GM18508 (cell line): ENCODE data around the gene EMC7.
"Not testable (repeated sequence)": the region's sequence is repeated elsewhere in the genome, so short reads cannot be mapped to it uniquely, and the experiment has no call there.

Experiments used
- ATAC-seq: cut with Tn5 transposase; IDR thresholded peaks from one replicate; pipeline ENCODE4 v1.9.1; 2021; ENCODE audit warnings: moderate number of reproducible peaks; ENCODE audit not compliant: insufficient read depth, unreplicated experiment

EMC7 gene

DNA sequence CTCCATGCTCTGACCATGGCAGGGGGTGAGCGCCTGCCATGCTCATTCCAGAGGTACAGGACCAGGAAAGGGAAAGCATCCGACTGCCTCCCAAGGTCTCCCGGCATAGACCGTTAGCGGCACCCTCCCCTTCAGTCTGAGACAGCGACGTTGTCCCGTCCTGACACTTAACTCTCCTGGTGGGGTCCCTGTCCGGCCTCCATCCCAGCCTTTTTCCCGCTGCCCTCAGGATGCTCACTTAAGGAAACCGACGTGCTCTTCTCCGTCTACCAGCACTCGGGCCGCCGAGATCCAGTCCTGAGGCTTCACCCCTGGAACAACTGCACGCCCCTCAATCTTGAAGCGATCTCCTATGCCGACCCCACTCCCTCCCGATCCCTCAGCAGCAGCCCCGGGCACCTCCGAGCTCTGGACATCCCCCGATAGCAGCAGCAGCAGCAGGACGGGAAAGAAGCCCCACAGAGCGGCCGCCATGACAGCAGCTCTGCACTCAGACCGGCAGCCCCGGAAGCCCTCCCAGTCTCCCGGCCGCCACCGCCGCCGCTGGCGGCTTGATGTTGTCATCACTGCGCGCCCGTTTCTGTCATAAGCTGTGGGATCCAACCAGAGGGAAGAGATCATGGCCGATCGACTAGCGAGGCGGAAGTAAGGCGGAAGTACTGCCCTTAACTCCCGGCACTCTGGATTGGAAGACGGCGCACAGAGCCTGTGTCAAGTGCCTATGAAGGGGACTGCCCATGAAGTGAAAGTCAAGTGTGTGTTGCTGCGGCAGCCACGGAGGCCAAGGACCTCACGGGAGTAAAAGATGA, at the start of gene EMC7, which contains the start of gene PGBD4:
EMC7 (minus strand) TSS at position 497 of the 809 bp plus-strand sequence; CDS start at position 474, 23 bp downstream.
PGBD4 (plus strand) TSS at position 718 of the 809 bp plus-strand sequence. CDS start 449 bp downstream, outside the sequence.
- ATAC-seq, result peak; percentile 96

DNA sequence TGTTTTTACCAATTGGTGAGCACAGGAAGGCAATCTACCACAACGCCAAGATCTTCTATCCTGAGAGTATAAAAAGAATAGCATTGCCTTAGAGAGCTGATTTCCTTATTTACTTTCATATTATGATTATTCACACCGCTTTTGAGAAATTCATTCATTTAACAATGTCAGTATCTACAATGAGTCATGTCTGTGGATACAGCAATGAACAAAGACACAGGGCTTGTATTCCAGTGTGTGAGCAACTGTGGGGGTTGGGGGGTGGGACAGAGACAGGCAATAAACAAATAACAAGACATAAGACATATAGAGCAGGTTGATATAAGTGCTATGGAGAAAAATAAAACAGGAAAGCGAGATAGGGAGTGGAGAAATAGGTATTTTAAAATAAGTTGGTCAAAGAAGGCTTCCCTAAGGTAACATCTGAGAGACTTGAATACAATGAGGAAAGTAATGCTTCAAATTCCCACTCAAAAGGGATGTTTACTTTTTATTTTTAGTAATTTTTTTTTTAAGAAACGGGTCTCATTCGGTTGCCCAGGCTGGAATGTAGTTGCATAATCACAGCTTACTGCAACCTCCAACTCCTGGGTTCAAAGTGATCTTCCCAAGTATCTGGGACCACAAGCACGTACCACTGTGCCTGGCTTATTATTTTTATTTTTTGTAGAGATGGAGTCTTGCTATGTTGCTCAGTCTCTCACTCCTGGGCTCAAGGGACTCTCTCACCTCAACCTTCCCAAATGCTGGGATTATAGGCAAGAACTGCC, 45.9 kb upstream of the EMC7 start:
- ATAC-seq, result no peak

DNA sequence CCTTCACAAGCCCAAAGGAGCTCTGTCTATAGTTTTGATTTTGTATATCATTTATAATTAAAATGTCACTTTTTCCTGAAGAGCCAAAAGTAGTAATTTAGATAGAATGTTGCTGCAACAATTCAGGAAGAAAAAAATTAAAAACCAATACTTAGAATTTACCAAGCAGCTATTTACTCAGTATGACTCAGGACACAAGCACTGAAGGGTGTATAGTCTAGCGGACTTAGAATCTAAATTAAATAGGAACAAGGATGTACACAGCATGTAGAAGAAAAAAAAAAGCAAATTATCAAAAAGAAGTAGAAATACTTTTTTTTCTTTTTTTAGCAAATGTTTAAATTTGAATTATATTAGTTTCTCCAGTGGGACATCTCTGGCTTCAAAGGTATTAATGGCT, 31.8 kb upstream of the EMC7 start:
- no peak for ATAC-seq

DNA sequence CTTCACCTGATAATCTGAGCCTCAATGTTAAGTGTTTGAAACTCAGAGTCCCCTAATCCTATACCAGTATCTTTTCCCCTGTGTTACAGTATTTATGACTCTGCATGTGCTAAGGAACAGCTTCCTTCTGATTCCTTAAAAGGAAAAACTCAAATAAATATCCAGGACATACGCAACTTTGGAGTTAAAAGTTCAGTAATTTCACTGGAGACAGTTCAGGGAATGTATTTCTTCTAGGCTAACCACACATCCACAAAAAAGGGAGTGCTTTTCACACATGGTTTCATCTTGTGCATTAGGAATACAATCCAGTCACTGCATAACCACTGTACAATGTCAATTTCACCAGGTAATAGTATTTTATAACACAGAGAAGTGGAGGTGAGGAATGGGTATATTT, 31.2 kb upstream of the EMC7 start:
- ATAC-seq, result no peak

DNA sequence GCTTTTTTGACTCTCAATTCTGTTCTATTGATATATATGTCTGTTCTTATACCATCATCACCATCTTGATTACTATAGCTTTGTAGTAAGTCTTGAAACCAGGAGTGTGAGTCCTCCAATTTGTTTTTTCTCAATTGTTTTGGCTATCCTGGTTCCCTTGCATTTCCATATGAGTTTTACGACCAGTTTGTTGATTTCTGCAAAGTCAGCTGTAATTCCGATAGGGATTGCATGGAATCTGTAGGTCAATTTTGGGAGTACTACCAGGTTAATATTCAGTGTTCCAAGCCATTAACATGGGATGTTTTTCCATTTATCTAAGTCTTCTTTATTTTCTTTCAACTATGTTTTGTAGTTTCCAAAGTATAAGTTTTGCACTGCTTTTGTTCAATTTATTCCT, 27.2 kb upstream of the EMC7 start:
- no peak for ATAC-seq

DNA sequence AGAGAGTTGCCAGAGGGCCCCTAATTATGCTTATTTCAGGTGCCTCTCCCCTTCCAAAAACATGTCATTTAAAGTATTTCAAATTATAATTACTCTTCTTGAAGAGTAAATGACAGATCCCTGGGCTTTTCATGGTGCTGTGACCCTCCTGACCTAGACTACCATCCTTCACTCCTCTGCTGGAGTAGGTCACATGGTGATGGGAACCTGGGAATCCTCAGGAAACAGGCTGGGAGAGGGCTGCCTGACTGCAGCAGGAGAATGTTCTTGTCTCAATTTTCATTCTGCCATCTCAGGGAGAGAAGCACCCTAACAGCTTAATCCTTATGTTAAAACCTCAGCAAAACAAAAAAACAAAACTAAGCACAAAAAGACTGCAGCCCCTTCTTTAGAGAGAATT, 24.9 kb upstream of the EMC7 start:
- ATAC-seq, result no peak

DNA sequence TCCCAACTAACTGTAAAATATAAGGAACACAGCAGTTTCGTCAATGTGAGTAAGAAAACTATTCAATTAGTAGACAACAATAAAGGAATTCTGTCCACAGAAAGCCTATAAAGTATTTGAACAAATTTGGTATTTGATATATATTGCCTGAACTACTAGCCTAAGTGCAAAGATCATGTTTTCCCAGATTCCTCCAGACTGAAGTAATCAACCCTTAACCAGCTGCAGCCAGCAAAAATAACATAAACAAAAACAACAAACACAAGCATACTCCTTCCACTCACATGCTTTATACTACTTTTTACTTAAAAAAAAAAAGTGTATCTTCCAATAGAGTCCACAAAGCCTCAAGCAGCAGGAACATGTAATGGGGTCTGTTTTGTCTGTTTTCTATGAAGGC, 24.3 kb upstream of the EMC7 start:
- ATAC-seq, result no peak

DNA sequence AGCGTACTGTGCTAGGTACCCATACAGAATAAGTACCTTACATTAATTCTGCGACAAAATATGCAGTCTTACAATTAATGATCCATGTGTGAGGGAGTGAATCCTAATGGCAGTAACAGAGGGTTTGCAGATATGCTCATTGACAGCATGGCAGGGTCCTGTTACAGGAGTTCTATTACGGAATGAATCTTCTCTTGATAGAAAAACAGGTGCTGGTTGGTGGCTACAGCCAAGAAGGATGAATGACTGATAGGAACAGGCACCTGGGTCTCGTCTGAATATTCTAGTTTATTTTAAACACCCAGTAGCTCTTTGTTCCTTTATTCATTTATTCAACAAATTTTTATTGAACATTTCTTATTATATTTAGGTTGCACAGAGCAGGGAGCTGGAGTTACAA, 23.0 kb upstream of the EMC7 start:
- no peak for ATAC-seq

DNA sequence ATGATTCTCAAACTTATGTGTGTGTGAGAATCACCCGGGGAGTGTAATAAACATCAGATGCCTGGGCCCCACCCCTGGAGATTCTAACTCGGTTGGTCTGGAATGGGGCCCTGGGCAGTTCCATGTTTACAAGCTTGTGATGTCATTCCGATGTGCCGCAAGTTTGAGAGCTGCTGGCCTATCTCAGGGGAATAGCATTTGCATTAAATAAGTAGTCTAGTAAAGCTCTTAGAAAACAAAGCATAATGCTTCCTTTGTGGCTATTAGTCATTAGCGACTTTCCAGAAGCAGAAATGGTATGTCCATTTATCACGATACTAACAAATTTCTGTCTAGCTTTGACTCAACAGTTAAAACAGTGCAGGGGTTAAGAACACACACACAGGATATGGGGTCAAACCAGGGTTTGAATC, 21.1 kb upstream of the EMC7 start:
- ATAC-seq, result no peak

DNA sequence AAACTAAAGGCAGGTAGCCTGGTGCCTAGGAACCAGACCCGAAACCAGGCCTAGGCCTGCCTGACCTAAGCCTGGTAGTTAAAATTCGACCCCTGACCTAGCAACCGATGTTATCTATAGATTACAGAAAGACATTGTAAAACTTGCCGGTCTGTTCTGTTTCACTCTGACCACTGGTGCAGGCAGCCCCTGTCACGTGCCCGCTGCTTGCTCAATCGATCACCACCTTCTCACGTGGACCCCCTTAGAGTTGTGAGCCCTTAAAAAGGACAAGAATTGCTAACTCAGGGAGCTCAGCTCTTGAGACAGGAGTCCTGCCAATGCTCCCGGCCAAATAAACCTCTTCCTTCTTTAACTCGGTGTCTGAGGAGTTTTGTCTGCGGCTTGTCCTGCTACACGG, 20.1 kb upstream of the EMC7 start:
- ATAC-seq, result not testable (repeated sequence)

DNA sequence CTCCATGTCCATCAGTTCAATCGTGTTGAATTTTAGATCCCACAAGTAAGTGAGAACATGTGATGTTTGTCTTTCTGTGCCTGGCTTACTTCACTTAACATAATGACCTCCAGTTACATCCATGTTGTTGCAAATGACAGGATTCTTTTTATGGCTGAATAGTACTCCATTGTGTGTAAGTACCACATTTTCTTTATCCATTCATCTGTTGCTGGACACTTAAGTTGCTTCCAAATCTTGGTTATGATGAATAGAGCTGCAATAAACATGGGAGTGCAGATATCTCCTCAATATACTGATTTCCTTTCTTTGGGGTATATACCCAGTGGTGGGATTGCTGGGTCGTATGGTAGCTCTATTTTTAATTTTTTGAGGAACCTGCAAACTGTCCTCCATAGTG, 18.8 kb upstream of the EMC7 start:
- not testable (repeated sequence) for ATAC-seq

DNA sequence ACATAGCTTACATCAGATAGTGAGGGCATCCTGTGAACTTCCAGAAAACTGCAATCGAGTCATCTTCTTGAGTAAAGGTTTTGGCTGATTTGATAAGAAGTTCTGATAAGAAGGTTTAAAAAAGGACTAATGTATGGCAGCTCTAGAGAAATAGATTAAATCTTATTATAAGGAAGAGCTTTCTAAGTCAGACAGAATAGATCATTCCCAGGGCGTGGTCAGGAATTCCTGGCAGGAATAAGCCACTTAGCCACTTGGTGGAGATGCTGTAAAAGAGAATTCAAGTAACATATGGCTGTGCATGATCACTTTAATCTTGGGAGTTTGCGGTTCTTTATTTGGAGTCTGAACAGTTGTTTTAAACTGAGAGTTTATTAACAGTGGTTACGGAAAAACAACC, 17.6 kb upstream of the EMC7 start:
- ATAC-seq, result no peak

DNA sequence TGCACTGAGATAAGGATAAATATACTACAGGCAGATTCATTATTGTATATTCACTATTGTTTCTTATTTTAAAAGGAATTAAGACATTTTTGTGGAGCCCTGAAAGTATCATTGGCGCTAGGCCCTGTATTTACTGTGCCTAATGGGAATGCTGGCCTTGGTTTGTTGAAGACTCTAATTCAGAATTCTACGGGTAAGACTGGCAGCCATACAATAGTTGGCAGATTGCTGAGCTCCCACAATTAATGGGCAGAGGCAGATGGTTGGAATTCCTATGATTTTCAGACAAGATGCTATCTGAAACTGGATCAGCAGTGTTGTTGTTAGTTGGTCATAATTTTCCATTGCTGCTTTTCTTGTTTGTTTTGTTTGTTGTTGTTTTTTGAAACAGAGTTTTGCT, 15.0 kb upstream of the EMC7 start:
- no peak for ATAC-seq

DNA sequence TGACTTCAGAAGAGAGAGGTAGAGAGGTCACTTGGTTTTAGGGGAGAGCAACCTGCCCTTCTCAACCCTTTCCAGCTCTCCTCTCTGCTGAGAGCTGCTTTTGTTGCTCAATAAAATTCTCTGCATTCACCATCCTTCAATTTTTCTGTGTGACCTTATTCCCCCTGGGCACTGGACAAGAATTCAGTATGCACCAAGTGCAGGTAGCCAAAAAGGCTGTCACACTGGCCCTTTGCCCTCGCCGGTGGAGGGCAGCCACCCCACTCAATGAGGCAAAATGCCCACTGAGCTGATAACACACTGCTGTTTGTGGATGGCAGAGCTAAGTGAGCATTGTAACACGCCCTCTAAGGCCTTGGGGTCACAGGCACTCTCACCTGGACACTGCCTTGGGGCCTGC, 13.1 kb upstream of the EMC7 start:
- no peak for ATAC-seq

DNA sequence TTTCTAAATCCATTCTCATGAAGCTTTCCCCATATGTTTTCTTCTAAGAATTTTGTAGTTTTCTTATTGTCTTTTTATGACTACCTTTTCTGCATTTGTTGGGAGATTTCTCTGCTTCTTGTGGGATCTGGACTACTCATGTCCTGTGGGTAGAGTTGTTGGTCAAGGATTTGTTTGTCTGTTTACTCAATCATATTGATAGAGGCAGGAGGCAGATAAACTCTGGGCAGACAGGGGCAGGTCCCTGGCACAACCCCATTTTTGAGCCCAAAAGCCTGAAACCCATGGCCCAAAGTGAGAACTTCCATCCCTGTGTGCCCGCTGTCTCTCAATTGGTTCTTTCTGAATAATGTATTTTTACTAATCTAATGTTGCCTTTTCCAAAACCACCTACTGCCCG, 12.6 kb upstream of the EMC7 start:
- ATAC-seq, result no peak

DNA sequence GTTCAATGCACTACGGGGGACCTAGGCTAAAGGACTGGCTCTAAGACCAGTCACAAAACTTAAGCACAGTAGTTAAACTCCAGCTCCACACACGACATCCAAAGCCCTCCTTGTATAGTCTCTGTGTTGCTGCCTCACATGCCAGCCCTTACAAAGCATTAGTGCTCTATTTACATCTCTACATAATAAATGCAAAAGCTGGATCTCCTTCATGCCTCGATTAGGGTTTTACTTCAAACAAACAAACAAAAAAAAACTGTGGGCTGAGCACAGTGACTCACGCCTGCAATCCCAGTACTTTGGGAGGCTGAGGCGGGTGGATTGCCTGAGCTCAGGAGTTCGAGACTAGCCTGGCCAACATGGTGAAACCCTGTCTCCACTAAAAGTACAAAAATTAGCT, 9.8 kb upstream of the EMC7 start:
- ATAC-seq, result no peak

DNA sequence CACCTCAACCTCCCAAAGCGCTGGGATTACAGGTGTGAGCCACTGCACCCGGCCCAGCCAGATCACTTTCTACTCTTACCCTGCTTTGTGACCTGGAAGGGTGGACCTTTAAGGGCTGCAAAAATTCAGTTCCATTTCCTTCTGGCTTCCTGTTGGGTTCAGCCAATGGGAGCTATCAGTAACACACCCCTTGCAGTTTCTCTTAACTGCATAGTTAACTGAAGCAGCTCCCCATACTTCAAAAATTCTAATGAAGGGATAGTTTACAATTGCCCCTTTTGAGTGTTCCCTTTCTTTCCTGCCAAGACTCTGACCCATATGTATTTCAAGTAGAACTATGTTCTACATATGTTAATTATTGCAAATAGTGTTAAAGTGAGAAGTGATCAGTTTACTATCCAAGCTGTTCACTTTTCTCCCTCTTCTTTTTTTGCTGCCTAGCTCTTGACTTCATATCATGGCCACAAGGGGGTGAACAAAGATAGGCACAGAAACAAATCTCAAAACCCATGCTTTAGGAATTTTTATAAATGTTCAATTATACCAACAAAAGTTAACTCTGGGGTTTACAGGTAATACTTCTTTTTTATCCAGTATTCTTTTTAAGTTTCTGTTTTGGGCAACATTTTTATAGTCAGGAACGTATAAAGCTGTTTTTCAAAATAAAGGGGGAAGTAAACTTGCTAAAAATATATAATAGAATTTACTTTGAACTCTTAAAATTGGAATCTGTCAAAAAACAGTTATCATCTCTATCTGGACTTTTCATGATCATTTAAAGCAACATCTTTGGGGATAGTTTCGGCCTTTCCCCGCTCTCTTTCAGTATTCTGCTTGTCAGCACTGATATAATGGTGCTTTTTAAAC, 8.4 kb upstream of the EMC7 start:
- ATAC-seq, result no peak

DNA sequence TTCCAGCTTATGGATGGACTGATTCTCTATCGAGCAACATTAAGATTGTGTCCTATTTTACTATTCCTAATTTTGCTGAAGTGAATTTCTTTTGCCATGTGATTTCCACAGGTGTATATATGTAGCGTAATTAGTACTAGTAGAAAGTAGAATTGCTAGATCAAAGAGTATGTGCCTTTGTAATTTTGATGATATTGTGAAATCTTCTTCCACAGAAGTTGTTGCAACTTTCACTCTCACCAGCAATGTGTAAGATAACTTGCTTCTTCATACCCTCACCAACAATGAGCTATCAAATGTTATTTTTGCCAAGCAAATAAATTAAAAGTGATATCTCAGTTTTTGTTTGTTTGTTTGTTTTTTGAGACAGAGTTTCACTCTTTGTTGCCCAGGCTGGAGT, 5.7 kb upstream of the EMC7 start:
- ATAC-seq, result no peak

DNA sequence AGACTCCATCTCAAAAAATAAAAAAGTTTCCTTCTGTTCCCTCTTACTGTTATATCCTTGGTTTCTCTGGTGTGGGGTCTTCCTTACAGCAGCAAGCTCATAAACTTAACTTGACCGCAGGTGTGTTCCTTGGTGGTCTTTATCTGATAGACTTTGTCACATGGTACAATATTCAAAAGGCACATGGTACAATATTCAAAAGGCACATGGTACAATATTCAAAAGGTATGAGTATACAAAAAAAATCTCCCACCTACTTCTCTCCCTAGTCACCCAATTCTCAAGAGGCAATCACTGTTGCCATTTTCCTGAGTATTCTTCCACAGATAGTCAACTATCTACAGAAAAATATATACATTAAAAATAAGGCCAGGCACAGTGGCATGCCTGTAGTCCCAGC, 4.8 kb upstream of the EMC7 start:
- no peak for ATAC-seq

DNA sequence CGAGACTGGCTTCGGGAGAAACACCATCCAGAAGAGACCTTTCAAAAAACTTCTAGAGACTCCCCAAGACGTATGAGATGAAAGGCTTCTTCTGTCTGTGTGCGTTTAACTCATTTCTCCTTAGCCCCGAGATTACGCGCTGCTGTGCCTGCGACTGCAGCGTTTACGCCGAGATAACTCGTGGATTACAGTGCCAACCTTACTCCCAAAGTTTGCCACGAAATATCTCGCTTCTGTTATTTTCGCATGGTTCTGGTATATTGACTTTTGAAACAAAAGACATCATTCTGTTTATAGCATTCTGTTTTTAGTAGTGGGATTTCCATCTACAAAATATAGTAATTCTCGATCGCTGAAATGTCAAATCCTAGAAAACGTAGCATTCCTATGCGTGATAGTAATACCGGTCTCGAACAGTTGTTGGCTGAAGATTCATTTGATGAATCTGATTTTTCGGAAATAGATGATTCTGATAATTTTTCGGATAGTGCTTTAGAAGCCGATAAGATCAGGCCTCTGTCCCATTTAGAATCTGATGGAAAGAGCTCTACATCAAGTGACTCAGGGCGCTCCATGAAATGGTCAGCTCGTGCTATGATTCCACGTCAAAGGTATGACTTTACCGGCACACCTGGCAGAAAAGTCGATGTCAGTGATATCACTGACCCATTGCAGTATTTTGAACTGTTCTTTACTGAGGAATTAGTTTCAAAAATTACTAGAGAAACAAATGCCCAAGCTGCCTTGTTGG, 688 bp upstream of the EMC7 start:
- ATAC-seq, result no peak
